ENCODE measurements around the gene TESK2. TPM values are rescaled to one million over a fixed set of nuclear protein-coding genes. Genes with fewer than 3 reads are reported as not detected.

TESK2 gene
- total and polyA plus RNA-seq, 2 of the 13 experiments (the other 11 are each of a cell fraction or from before 2014, with no cell fraction given): 5.5 to 9.6 TPM

DNA sequence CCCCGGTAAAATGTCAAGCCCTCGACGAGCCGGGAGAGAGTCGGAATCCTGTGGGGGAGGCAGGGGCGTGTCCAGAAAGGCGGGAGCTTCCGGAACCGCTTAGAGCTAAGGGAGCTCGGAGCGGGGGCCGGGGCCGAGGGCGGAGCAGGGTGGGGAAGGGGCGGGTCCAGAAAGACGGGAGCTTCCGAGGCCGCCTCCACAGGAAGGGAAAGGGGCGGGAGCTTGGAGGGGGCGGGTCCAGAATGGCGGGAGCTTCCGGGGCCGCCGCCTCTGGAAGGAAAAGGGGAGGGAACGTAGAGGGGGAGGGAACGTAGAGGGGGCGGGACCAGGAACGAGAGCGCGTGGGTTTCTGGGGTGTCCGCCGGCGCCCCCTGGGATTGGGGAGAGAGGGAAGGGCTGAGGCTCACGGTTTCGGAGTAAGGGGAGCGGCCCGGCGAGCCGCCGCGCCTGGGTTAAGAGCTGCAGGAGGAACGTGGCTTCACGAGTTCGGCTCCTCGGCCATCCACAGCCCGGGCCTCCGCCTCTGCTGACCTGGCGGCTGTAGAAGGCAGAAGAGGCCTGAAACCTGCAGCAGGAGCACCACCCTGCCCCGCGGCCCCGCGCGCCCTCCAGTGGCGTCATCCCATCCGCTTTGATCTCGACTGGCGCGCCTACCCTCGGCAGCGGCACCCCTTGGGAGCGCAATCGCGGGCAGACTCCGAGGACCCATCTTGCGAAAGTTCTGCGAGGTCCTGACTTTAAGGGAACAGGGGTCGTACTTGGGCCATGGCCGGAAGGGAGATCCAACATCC is 187.2 kb downstream of the TESK2 start (continued):
- TF ChIP-seq ISX (CRISPR knock-in tag; conservative IDR thresholded peaks at IDR 0.05) (0 out of 2 replicates have a peak, but pooled peaks have one; percentile 40), TOE1 (CRISPR knock-in tag; IDR thresholded peaks at IDR 0.05) (no peak), TEAD2 (CRISPR knock-in tag; IDR thresholded peaks at IDR 0.05) (no peak), FOSL2 (CRISPR knock-in tag; IDR thresholded peaks at IDR 0.05) (no peak), JUND (CRISPR knock-in tag; IDR thresholded peaks at IDR 0.05) (peak; percentile 70; the same call in 1 of the 2 replicates), ARID2 (CRISPR knock-in tag; IDR thresholded peaks at IDR 0.05; ENCODE audit: borderline replicate concordance) (peak; percentile 81; the same call in 1 of the 2 replicates), ZNF746 (CRISPR knock-in tag; IDR thresholded peaks at IDR 0.05) (peak; percentile 52), ZNF546 (CRISPR knock-in tag; conservative IDR thresholded peaks at IDR 0.05) (0 out of 2 replicates have a peak, but pooled peaks have one; percentile 41), CEBPB (IDR thresholded peaks at IDR 0.05; ENCODE audit: borderline replicate concordance, low read depth, low read length) (peak; percentile 67), SAP130 (CRISPR knock-in tag; IDR thresholded peaks at IDR 0.05; ENCODE audit: low read depth) (peak; percentile 87), MIER3 (CRISPR knock-in tag; IDR thresholded peaks at IDR 0.05; ENCODE audit: borderline replicate concordance) (peak; percentile 44; the same call in 1 of the 2 replicates), ZNF44 (CRISPR knock-in tag; IDR thresholded peaks at IDR 0.05) (no peak), ZNF260 (CRISPR knock-in tag; IDR thresholded peaks at IDR 0.05; ENCODE audit: borderline replicate concordance, low read depth) (no peak), SETDB1 (CRISPR knock-in tag; IDR thresholded peaks at IDR 0.05; ENCODE audit: borderline replicate concordance) (no peak), REXO4 (CRISPR knock-in tag; IDR thresholded peaks at IDR 0.05; ENCODE audit: borderline replicate concordance) (no peak), CAMTA2 (CRISPR knock-in tag; IDR thresholded peaks at IDR 0.05; ENCODE audit: borderline replicate concordance) (no peak; the same call in 1 of the 2 replicates), ZMYM4 (CRISPR knock-in tag; IDR thresholded peaks at IDR 0.05) (peak; percentile 85), ETV6 (CRISPR knock-in tag; conservative IDR thresholded peaks at IDR 0.05) (peak; percentile 74; the same call in 1 of the 2 replicates)
- TF ChIP-seq, protein P1, sequence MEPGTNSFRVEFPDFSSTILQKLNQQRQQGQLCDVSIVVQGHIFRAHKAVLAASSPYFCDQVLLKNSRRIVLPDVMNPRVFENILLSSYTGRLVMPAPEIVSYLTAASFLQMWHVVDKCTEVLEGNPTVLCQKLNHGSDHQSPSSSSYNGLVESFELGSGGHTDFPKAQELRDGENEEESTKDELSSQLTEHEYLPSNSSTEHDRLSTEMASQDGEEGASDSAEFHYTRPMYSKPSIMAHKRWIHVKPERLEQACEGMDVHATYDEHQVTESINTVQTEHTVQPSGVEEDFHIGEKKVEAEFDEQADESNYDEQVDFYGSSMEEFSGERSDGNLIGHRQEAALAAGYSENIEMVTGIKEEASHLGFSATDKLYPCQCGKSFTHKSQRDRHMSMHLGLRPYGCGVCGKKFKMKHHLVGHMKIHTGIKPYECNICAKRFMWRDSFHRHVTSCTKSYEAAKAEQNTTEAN (CRISPR knock-in tag; conservative IDR thresholded peaks at IDR 0.05): no peak
- TF ChIP-seq, protein P2, sequence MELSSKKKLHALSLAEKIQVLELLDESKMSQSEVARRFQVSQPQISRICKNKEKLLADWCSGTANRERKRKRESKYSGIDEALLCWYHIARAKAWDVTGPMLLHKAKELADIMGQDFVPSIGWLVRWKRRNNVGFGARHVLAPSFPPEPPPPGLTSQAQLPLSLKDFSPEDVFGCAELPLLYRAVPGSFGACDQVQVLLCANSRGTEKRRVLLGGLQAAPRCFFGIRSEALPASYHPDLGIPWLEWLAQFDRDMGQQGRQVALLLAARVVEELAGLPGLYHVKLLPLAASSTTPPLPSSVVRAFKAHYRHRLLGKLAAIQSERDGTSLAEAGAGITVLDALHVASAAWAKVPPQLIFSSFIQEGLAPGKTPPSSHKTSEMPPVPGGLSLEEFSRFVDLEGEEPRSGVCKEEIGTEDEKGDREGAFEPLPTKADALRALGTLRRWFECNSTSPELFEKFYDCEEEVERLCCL (CRISPR knock-in tag; IDR thresholded peaks at IDR 0.05; ENCODE audit: borderline replicate concordance): no peak
- TF ChIP-seq, protein P3, sequence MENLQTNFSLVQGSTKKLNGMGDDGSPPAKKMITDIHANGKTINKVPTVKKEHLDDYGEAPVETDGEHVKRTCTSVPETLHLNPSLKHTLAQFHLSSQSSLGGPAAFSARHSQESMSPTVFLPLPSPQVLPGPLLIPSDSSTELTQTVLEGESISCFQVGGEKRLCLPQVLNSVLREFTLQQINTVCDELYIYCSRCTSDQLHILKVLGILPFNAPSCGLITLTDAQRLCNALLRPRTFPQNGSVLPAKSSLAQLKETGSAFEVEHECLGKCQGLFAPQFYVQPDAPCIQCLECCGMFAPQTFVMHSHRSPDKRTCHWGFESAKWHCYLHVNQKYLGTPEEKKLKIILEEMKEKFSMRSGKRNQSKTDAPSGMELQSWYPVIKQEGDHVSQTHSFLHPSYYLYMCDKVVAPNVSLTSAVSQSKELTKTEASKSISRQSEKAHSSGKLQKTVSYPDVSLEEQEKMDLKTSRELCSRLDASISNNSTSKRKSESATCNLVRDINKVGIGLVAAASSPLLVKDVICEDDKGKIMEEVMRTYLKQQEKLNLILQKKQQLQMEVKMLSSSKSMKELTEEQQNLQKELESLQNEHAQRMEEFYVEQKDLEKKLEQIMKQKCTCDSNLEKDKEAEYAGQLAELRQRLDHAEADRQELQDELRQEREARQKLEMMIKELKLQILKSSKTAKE (CRISPR knock-in tag; IDR thresholded peaks at IDR 0.05; ENCODE audit: borderline replicate concordance): no peak
- TF ChIP-seq, protein P4, sequence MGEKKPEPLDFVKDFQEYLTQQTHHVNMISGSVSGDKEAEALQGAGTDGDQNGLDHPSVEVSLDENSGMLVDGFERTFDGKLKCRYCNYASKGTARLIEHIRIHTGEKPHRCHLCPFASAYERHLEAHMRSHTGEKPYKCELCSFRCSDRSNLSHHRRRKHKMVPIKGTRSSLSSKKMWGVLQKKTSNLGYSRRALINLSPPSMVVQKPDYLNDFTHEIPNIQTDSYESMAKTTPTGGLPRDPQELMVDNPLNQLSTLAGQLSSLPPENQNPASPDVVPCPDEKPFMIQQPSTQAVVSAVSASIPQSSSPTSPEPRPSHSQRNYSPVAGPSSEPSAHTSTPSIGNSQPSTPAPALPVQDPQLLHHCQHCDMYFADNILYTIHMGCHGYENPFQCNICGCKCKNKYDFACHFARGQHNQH (CRISPR knock-in tag; IDR thresholded peaks at IDR 0.05): peak; percentile 69; the same call in 1 of the 2 replicates
- TF ChIP-seq, protein P5, sequence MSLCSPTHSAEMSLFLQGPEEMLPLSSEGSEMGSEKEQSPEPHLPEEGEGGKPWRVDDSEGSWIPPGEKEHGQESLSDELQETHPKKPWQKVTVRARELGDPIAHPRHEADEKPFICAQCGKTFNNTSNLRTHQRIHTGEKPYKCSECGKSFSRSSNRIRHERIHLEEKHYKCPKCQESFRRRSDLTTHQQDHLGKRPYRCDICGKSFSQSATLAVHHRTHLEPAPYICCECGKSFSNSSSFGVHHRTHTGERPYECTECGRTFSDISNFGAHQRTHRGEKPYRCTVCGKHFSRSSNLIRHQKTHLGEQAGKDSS (CRISPR knock-in tag; IDR thresholded peaks at IDR 0.05; ENCODE audit: borderline replicate concordance, low read depth): no peak; the same call in 1 of the 2 replicates
